HL-60 (cell line): ENCODE results near the gene HRH3.

Experiments used
- DNase-seq, 2 experiments: peaks; one replicate each; pipeline ENCODE4 v3.0.0-alpha.2; 2010 to 2020; ENCODE audit warnings: low read depth in 1 of 2, low spot score in 1 of 2
- H3K27ac ChIP-seq: fragments of 250-450 bp; sonication (Bioruptor Pico); replicated peaks from 2 replicates; pipeline ENCODE4 v1.5.1; 2020; ENCODE audit warnings: mild to moderate bottlenecking, moderate library complexity
- H3K27me3 ChIP-seq: fragments of 250-450 bp; sonication (Bioruptor Pico); 2 replicates; pipeline ENCODE4 v1.5.1; 2021; ENCODE audit warnings: mild to moderate bottlenecking, moderate library complexity; ENCODE audit not compliant: insufficient read depth, poor library complexity, severe bottlenecking
- H3K4me3 ChIP-seq: replicated peaks from 2 replicates; pipeline ENCODE4 v1.5.1; 2011; ENCODE audit warnings: mild to moderate bottlenecking, control low read depth, low read length; ENCODE audit not compliant: insufficient read depth
- GABPA ChIP-seq: IDR thresholded peaks from 2 replicates; pipeline ENCODE4 v1.6.1; 2012; ENCODE audit warnings: low read depth
- POLR2AphosphoS5 ChIP-seq: IDR thresholded peaks from 2 replicates; pipeline ENCODE4 v1.6.1; 2012; ENCODE audit warnings: low read depth
- SPI1 ChIP-seq: IDR thresholded peaks from 2 replicates; pipeline ENCODE4 v1.6.1; 2012; ENCODE audit warnings: low read depth, mild to moderate bottlenecking, borderline replicate concordance
- TF ChIP-seq, protein P1 (sequence below): IDR thresholded peaks from 2 replicates; pipeline ENCODE4 v1.6.1; 2012; ENCODE audit warnings: low read depth; ENCODE audit not compliant: insufficient replicate concordance
- TF ChIP-seq, protein P2 (sequence below): IDR thresholded peaks from one replicate; pipeline ENCODE4 v1.5.1; 2011; ENCODE audit warnings: low read length, control low read depth, inconsistent platforms; ENCODE audit not compliant: insufficient read depth

The HRH3 gene

DNA sequence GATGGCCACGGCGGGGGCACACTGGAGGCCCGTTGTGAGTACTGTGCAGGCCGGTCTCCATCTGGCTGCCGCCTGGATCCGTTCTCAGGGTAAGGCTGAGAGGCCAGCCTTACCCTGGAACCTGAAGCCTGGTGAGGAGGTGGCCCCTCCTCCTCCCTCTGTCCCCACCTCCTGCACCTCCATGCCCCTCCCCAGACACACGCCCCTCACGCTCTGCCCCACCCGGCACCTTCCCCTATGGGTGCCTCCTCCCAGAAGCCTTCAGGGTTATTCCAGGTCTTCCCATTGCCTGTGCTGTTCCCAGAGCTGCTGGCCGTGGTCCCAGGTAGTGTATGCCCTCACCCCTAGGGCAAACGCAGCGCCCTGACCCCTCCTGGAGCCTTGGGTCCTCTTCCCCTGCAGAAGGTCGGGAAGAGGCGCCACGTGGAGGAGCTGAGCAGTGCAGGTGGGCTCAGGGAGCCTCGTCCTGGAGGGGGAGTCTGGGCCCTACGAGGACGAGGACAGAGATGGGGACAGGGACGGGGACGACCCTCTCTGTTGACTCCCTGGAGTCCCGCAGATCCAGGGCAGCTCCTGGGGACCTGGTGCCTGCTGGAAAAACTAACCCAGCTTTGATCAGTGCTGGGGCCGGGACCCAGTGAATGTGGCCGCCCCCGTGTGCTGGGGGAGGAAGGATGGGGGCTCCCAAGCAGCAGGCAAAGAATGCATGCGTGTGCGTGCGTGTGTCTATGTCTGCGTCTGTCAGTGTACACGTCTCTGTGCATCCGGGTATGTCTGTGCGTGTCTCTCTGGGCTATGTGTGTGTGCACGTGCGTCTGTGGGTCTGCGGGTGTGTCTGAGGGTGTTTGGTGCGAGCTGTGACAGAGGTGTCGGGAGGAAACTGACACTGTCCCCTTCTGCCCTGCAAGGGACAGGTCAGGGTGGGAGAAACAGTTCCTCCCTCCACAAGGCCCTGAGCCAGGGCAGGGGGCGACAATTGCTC, 8.2 kb upstream of the HRH3 start:
- no peak for DNase-seq

DNA sequence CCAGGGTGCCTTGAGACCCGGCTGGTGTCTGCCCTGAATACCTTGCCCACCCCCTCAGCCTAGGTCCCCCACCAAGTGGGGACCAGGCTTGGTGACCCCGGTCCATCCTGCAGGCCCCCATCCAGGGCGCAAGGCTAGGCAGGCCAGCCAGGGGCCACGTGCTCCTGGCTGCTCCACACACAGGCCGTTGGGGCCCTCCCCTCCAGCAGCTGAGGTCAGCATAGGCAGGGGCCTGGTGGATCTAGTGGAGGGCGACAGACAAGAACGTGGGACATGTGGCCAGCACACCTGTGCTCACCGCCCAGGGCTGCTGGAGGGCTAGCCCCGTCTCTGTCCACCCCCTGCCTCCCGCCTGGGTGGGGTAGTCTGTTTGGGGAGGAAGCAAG, 7.5 kb upstream of the HRH3 start:
- no peak for TF ChIP-seq GABPA
- no peak for TF ChIP-seq POLR2AphosphoS5
- TF ChIP-seq, protein P1, sequence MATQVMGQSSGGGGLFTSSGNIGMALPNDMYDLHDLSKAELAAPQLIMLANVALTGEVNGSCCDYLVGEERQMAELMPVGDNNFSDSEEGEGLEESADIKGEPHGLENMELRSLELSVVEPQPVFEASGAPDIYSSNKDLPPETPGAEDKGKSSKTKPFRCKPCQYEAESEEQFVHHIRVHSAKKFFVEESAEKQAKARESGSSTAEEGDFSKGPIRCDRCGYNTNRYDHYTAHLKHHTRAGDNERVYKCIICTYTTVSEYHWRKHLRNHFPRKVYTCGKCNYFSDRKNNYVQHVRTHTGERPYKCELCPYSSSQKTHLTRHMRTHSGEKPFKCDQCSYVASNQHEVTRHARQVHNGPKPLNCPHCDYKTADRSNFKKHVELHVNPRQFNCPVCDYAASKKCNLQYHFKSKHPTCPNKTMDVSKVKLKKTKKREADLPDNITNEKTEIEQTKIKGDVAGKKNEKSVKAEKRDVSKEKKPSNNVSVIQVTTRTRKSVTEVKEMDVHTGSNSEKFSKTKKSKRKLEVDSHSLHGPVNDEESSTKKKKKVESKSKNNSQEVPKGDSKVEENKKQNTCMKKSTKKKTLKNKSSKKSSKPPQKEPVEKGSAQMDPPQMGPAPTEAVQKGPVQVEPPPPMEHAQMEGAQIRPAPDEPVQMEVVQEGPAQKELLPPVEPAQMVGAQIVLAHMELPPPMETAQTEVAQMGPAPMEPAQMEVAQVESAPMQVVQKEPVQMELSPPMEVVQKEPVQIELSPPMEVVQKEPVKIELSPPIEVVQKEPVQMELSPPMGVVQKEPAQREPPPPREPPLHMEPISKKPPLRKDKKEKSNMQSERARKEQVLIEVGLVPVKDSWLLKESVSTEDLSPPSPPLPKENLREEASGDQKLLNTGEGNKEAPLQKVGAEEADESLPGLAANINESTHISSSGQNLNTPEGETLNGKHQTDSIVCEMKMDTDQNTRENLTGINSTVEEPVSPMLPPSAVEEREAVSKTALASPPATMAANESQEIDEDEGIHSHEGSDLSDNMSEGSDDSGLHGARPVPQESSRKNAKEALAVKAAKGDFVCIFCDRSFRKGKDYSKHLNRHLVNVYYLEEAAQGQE, result no peak
- TF ChIP-seq SPI1, result no peak
- TF ChIP-seq, protein P2, sequence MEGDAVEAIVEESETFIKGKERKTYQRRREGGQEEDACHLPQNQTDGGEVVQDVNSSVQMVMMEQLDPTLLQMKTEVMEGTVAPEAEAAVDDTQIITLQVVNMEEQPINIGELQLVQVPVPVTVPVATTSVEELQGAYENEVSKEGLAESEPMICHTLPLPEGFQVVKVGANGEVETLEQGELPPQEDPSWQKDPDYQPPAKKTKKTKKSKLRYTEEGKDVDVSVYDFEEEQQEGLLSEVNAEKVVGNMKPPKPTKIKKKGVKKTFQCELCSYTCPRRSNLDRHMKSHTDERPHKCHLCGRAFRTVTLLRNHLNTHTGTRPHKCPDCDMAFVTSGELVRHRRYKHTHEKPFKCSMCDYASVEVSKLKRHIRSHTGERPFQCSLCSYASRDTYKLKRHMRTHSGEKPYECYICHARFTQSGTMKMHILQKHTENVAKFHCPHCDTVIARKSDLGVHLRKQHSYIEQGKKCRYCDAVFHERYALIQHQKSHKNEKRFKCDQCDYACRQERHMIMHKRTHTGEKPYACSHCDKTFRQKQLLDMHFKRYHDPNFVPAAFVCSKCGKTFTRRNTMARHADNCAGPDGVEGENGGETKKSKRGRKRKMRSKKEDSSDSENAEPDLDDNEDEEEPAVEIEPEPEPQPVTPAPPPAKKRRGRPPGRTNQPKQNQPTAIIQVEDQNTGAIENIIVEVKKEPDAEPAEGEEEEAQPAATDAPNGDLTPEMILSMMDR, result no peak
- Histone ChIP-seq H3K27me3 (peaks cover 8% of the 10 kb centered on the region), H3K4me3 (no peak overlapping the region), H3K27ac (no peak overlapping the region)
- DNase-seq, result no peak

More for the DNA sequence above, 8.2 kb upstream of the HRH3 start:
- Histone ChIP-seq H3K27me3 (peaks cover 4% of the 10 kb centered on the region), H3K4me3 (no peak overlapping the region), H3K27ac (no peak overlapping the region)
- no peak for TF ChIP-seq POLR2AphosphoS5
- TF ChIP-seq, protein P1, result no peak
- TF ChIP-seq, protein P2, result no peak
- TF ChIP-seq SPI1, result no peak
- TF ChIP-seq GABPA, result no peak

DNA sequence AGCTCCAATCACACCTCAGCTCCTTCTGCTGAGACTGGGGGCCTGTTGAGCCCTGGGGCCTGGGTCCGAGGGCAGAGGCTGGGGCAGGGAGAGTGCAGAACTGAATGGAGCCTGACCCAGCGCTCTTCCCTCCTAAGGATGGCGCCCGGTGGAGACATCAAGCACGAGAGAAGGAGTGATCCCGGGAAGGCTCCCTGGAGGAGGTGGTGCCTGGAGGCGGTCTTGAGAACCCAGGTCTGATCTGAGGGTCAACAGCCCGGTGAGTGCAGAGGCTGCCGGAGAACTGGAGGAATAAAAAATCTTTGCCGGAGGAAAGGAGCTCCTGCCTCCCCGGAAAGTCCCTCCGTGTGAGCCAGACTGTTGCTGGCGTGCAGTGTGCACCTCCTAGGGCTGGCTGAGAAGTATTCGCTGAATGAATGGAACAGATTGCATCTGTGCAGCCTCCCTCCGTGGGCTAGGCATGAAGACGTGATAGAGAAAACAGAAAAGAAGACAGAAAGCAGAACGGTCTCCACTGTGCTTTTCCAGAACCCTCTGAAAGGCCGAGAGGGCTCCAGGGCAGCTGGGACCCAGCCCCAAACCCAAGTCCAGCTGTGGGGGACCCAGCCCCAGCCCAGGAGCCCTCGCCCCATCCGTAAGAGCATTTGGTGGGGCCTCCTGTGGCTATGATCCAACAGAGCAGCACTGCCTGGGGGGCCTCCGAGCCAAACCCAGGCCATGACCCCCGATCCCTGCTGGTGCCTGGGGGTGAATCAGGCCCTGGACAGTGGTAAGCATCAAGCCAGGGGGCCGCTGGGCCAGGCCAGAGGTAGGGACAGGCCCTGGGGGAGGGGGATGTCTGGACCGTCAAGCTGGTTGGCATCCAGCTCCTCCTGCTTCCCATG, 6.9 kb upstream of the HRH3 start:
- TF ChIP-seq POLR2AphosphoS5, result no peak
- peaks cover 14% of the 10 kb centered on the region for H3K27me3 ChIP-seq
- DNase-seq, result no peak

More for the DNA sequence above, 6.9 kb upstream of the HRH3 start:
- no peak overlapping the region for H3K4me3 ChIP-seq
- H3K27ac ChIP-seq, result no peak overlapping the region
